Smooth muscle cell (in vitro differentiated cells): ENCODE results near the gene RAPGEF2. TPM values are rescaled to one million over a fixed set of nuclear protein-coding genes. Genes with fewer than 3 reads are reported as not detected.

Experiments used
- DNase-seq: peaks from one replicate; lab custom pipeline; 2025; ENCODE audit not compliant: unreplicated experiment; lab: John Stamatoyannopoulos, UW
- H2AFZ ChIP-seq: fragments of 200-600 bp; sonication (generic); 2 replicates; pipeline ENCODE4 v1.6.0; 2016; ENCODE audit warnings: antibody characterized with exemption, low read depth, mild to moderate bottlenecking
- H3F3A ChIP-seq: fragments of 200-600 bp; sonication (generic); 2 replicates; pipeline ENCODE4 v1.6.0; 2017; ENCODE audit warnings: antibody characterized with exemption, low read depth
- H3K27ac ChIP-seq: fragments of 200-600 bp; sonication (generic); 2 replicates; pipeline ENCODE4 v1.5.1; 2016; ENCODE audit warnings: low read depth, mild to moderate bottlenecking
- H3K27me3 ChIP-seq: fragments of 200-600 bp; sonication (generic); 2 replicates; pipeline ENCODE4 v1.6.1; 2016; ENCODE audit warnings: low read depth, mild to moderate bottlenecking
- H3K36me3 ChIP-seq: fragments of 200-600 bp; sonication (generic); 2 replicates; pipeline ENCODE4 v1.5.1; 2016; ENCODE audit warnings: low read depth
- H3K4me1 ChIP-seq: fragments of 200-600 bp; sonication (generic); 2 replicates; pipeline ENCODE4 v1.5.1; 2016; ENCODE audit warnings: low read depth
- H3K4me2 ChIP-seq: fragments of 200-600 bp; sonication (generic); 2 replicates; pipeline ENCODE4 v1.6.0; 2016; ENCODE audit warnings: mild to moderate bottlenecking
- H3K4me3 ChIP-seq: fragments of 200-600 bp; sonication (generic); 2 replicates; pipeline ENCODE4 v1.5.1; 2016; ENCODE audit warnings: mild to moderate bottlenecking
- H3K79me2 ChIP-seq: fragments of 200-600 bp; sonication (generic); 2 replicates; pipeline ENCODE4 v1.6.0; 2016; ENCODE audit warnings: low read depth, mild to moderate bottlenecking
- H3K9ac ChIP-seq: fragments of 200-600 bp; sonication (generic); 2 replicates; pipeline ENCODE4 v1.6.0; 2016; ENCODE audit warnings: low read depth
- H3K9me3 ChIP-seq: fragments of 200-600 bp; sonication (generic); replicated peaks from 2 replicates; pipeline ENCODE4 v1.5.1; 2016; ENCODE audit warnings: low read depth
- H4K20me1 ChIP-seq: fragments of 200-600 bp; sonication (generic); 2 replicates; pipeline ENCODE4 v1.6.0; 2016; ENCODE audit warnings: low read depth
- CTCF ChIP-seq: fragments of 200-600 bp; sonication (generic); IDR thresholded peaks from 2 replicates; pipeline ENCODE4 v1.5.1; 2017; ENCODE audit warnings: borderline replicate concordance, mild to moderate bottlenecking, antibody characterized with exemption; ENCODE audit not compliant: insufficient read depth, poor library complexity, severe bottlenecking
- WGBS: methylation state at CpG from one replicate; pipeline ENCODE4 v1.1.7; 2016; ENCODE audit warnings: low lambda C conversion rate; 5-methylcytosine and 5-hydroxymethylcytosine counted together
- polyA plus RNA-seq: library from polyadenylated mRNA; unstranded; fragments of >200 nt; fragmentation: Nextera tagmentation; extraction: Ambion mirVana; gene quantifications from 2 replicates; pipeline ENCODE4 v1.2.1, GENCODE V29; 2016
- total RNA-seq: library from RNA; depleted of rRNA; stranded (reverse); fragments of >200 nt; gene quantifications from 2 replicates; pipeline ENCODE4 v1.2.3, GENCODE V29; 2014

Gene RAPGEF2
- total and polyA plus RNA-seq, 2 experiments from 2014 or later: 7.4 to 44.7 TPM

GRCh38 chr4:159209249-159209648, 106.4 kb downstream of the RAPGEF2 start:
- Histone ChIP-seq H3K4me3 (no peak overlapping the region), H3K9me3 (no peaks in the 10 kb centered on the region), H3K27me3 (no peaks in the 10 kb centered on the region), H3K4me2 (no peak overlapping the region), H3K79me2 (peaks cover 24% of the 10 kb centered on the region), H3K9ac (no peak overlapping the region), H3K36me3 (no peaks in the 10 kb centered on the region), H3F3A (peaks cover 4% of the 10 kb centered on the region), H4K20me1 (peaks cover 28% of the 10 kb centered on the region), H3K4me1 (no peaks in the 10 kb centered on the region), H2AFZ (no peak overlapping the region), H3K27ac (no peak overlapping the region)
- DNase-seq: no peak
- TF ChIP-seq CTCF: no peak
- WGBS: 84% methylated on average over 4 of the region's 4 CpGs

GRCh38 chr4:159210975-159211374, 108.1 kb downstream of the RAPGEF2 start:
- Histone ChIP-seq H3K9me3 (no peaks in the 10 kb centered on the region), H4K20me1 (peaks cover 24% of the 10 kb centered on the region), H3K4me3 (no peak overlapping the region), H3K79me2 (peaks cover 31% of the 10 kb centered on the region), H3K27ac (no peak overlapping the region), H3K4me1 (no peaks in the 10 kb centered on the region), H2AFZ (no peak overlapping the region), H3K27me3 (no peaks in the 10 kb centered on the region), H3K4me2 (no peak overlapping the region), H3F3A (peaks cover 4% of the 10 kb centered on the region), H3K36me3 (no peaks in the 10 kb centered on the region), H3K9ac (no peak overlapping the region)
- no peak for TF ChIP-seq CTCF
- WGBS: 98% methylated on average over 3 of the region's 3 CpGs
- DNase-seq: no peak

GRCh38 chr4:159212675-159213293, 109.9 kb downstream of the RAPGEF2 start:
- Histone ChIP-seq H3K27ac (no peak overlapping the region), H3K79me2 (peaks cover 34% of the 10 kb centered on the region), H3K9ac (no peak overlapping the region), H3K4me1 (no peaks in the 10 kb centered on the region), H3K4me3 (no peak overlapping the region), H2AFZ (no peak overlapping the region), H3K27me3 (no peaks in the 10 kb centered on the region), H3K9me3 (no peaks in the 10 kb centered on the region), H3F3A (no peaks in the 10 kb centered on the region), H4K20me1 (peaks cover 20% of the 10 kb centered on the region), H3K4me2 (no peak overlapping the region), H3K36me3 (no peaks in the 10 kb centered on the region)
- no peak for DNase-seq
- no peak for TF ChIP-seq CTCF
- 91% methylated on average over 7 of the region's 7 CpGs for WGBS

- DNase-seq: no peak
- H3F3A ChIP-seq: no peaks in the 10 kb centered on the region
- H4K20me1 ChIP-seq: peaks cover 18% of the 10 kb centered on the region
- H3K36me3 ChIP-seq: no peaks in the 10 kb centered on the region
- peaks cover 44% of the 10 kb centered on the region for H3K79me2 ChIP-seq
- H3K27me3 ChIP-seq: no peaks in the 10 kb centered on the region
- no peaks in the 10 kb centered on the region for H3K9me3 ChIP-seq
- no peak for TF ChIP-seq CTCF
- no peak overlapping the region for H3K27ac ChIP-seq
- no peak overlapping the region for H2AFZ ChIP-seq
- no peak overlapping the region for H3K4me3 ChIP-seq
- WGBS: 93% methylated on average over 5 of the region's 5 CpGs
- no peak overlapping the region for H3K9ac ChIP-seq
- H3K4me1 ChIP-seq: no peaks in the 10 kb centered on the region
- no peak overlapping the region for H3K4me2 ChIP-seq
These were observed 114.0 kb downstream of the RAPGEF2 start for GRCh38 chr4:159216834-159217233.
